ENCODE data around the gene SIGLEC12. TPM values are rescaled to one million over a fixed set of nuclear protein-coding genes. Genes with fewer than 3 reads are reported as not detected.

Gene SIGLEC12
- total and polyA plus RNA-seq, 9 of the 15 experiments (the other 6 are each of a cell fraction or from before 2014, with no cell fraction given), result 0.08 to 1.3 (median 0.54) TPM

DNA sequence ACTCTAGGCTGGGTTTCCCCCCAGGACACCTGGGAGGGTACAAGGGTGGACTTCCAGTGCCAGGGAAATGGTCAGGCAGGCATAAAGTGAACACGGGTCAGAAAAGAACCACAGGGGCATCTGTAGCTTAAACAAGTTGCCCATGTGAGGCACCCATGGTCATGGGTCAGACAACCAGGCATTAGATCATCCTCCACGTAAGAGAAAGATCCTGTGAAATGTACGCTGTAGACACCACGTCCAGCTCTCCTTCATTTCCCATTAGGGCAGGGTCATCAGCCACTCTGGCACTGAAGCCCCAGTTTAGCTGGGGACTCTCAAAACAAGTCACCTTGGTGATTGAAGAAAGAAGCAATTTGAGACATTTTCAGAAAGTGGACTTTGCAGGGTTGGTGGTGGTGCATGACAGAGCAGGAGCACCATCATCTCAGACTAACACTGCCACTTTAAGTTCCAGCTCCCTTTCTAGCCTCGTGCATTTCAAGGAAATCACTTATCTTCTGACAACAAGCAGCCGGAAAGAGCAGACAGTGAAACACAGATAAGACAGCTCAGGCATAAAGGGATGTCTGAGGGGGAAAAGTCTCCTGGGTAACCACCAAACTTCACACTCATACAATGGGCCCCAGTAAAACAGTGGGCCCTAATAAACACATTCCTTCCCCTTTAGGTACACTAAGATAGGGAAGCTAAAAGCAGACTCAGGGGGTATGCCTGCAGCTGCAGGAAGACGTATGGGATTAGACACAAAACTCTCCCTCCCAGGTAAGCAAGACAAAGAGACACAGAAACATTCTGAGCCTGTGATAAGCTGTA, 46.0 kb upstream of the SIGLEC12 start (continued):
- TF ChIP-seq MTF1 (CRISPR knock-in tag; IDR thresholded peaks at IDR 0.05; ENCODE audit: borderline replicate concordance) (no peak), NFIC (IDR thresholded peaks at IDR 0.05) (peak; percentile 92), GABPA (tag; conservative IDR thresholded peaks at IDR 0.05; ENCODE audit: low read depth) (peak; percentile 83), ZNF79 (CRISPR knock-in tag; IDR thresholded peaks at IDR 0.05; ENCODE audit: low read depth) (no peak), ZEB2 (IDR thresholded peaks at IDR 0.05) (peak; percentile 78; the same call in 1 of the 2 replicates), MYBL2 (IDR thresholded peaks at IDR 0.05; ENCODE audit: low read depth) (no peak), MYBL2 (CRISPR knock-in tag; IDR thresholded peaks at IDR 0.05; ENCODE audit: borderline replicate concordance) (no peak), FOXP1 (CRISPR knock-in tag; IDR thresholded peaks at IDR 0.05) (peak; percentile 88), ASH1L (IDR thresholded peaks at IDR 0.05; ENCODE audit: borderline replicate concordance, low read depth, partially characterized antibody) (no peak), PRMT5 (CRISPR knock-in tag; IDR thresholded peaks at IDR 0.05) (no peak), TEAD4 (IDR thresholded peaks at IDR 0.05; ENCODE audit: low read length) (peak; percentile 97), TEAD4 (CRISPR knock-in tag; IDR thresholded peaks at IDR 0.05; ENCODE audit: borderline replicate concordance) (no peak), TRIM24 (IDR thresholded peaks at IDR 0.05) (peak; percentile 86 to 92), MTA2 (IDR thresholded peaks at IDR 0.05; ENCODE audit: low read depth) (peak; percentile 99), ZNF696 (CRISPR knock-in tag; conservative IDR thresholded peaks at IDR 0.05) (no peak; the same call in 1 of the 2 replicates), ZNF324 (CRISPR knock-in tag; IDR thresholded peaks at IDR 0.05) (no peak), ARID1B (IDR thresholded peaks at IDR 0.05) (peak; percentile 100), NRF1 (conservative IDR thresholded peaks at IDR 0.05 in 1 of 2, IDR thresholded peaks at IDR 0.05 in 1 of 2) (0 out of 4 replicates have a peak, but pooled peaks have one; percentile 10 to 12), ZNF507 (tag; conservative IDR thresholded peaks at IDR 0.05) (no peak), SMAD3 (CRISPR knock-in tag; conservative IDR thresholded peaks at IDR 0.05) (peak; percentile 80)
- TF ChIP-seq, protein P1, sequence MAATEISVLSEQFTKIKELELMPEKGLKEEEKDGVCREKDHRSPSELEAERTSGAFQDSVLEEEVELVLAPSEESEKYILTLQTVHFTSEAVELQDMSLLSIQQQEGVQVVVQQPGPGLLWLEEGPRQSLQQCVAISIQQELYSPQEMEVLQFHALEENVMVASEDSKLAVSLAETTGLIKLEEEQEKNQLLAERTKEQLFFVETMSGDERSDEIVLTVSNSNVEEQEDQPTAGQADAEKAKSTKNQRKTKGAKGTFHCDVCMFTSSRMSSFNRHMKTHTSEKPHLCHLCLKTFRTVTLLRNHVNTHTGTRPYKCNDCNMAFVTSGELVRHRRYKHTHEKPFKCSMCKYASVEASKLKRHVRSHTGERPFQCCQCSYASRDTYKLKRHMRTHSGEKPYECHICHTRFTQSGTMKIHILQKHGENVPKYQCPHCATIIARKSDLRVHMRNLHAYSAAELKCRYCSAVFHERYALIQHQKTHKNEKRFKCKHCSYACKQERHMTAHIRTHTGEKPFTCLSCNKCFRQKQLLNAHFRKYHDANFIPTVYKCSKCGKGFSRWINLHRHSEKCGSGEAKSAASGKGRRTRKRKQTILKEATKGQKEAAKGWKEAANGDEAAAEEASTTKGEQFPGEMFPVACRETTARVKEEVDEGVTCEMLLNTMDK (IDR thresholded peaks at IDR 0.05; ENCODE audit: borderline replicate concordance, insufficient read depth, low read depth, low read length, poor library complexity, severe bottlenecking), result no peak
- TF ChIP-seq, protein P2, sequence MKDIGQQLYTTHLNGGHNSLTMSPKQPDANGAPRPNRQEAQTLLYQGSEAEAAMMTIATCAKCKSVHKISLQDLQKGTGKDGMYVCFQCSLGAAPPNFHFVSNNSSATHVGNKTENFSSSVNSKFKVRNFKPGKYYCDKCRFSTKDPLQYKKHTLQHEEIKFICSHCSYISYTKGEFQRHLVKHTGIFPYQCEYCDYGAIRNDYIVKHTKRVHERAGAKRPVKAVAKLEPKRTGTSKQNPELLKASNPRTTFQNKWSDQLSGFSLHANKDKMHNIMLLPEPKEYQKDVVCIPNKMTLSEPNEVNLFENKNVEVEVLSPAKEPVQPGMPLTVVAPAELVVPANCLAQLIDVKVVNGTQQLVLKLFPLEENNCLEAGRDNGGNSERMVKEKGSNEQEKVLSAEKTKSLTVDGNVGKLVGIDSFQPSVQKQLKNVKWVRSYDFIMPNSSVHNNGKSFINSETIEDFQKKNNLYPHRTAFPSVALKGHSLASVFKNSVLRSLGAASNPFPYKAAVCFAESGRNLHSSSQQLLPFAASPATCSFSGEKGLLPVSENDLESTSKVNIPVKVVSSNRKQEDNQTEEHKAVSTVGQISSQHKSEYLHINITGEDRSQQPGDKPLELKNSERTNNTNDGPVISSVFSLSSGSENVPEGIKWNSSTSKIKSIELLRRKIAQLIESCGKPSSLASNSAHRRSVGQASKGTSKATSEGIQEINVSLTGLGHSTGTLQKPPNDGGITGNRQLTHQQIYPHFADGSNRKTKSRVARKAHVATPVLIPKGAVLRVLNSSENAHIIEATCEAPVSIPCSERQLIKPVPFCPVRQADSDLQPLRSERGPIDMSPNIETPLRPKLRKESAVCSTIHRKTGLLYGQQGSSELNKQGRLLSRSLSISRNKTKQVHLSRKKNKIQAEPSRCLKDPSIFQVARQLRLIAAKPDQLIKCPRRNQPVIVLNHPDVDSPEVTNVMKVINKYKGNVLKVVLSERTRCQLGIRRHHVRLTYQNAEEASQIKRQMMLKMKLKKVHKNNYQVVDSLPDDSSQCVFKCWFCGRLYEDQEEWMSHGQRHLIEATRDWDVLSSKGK (CRISPR knock-in tag; IDR thresholded peaks at IDR 0.05), result 0 out of 2 replicates have a peak, but pooled peaks have one; percentile 10

Data from K562 (cell line).